Measurements from ENCODE around the gene SLC26A11. TPM values are rescaled to one million over a fixed set of nuclear protein-coding genes. Genes with fewer than 3 reads are reported as not detected.

The SLC26A11 gene
- total and polyA plus RNA-seq, 2 donors (not counting 1 experiment from before 2014, with no cell fraction given): 5.8 to 19.3 TPM

- Histone ChIP-seq H3K79me2 (ENCODE audit: control insufficient read depth, insufficient read depth, low read length) (peaks cover 44% of the 10 kb centered on the region), H4K20me1 (ENCODE audit: control insufficient read depth, extremely low read depth, insufficient read depth, low read length) (no peaks in the 10 kb centered on the region), H3K36me3 (ENCODE audit: control insufficient read depth, insufficient read depth, low read length) (peaks cover 11% of the 10 kb centered on the region), H3K27me3 (ENCODE audit: control insufficient read depth, insufficient read depth, low read length) (no peaks in the 10 kb centered on the region), H3K4me3 (replicated peaks in 1 of 4; ENCODE audit: control extremely low read depth in 1 of 4, insufficient read depth in 1 of 4, low read depth in 3 of 4, low read length in 4 of 4) (no peak overlapping the region), H3K4me1 (ENCODE audit: control insufficient read depth, extremely low read depth, insufficient read depth, low read length) (peaks cover 17% of the 10 kb centered on the region), H2AFZ (ENCODE audit: low read length) (no peak overlapping the region), H3K9ac (ENCODE audit: insufficient read depth, low read length) (no peak overlapping the region), H3K27ac (ENCODE audit: insufficient read depth, low read length) (no peak overlapping the region), H3K4me2 (ENCODE audit: extremely low read depth, insufficient read depth, low read length) (no peak overlapping the region), H3K9me3 (ENCODE audit: control insufficient read depth, insufficient read depth, low read depth, low read length) (no peaks in the 10 kb centered on the region)
- DNase-seq (ENCODE audit: low read depth in 2 of 2): peak in 1 of 2 donors; percentile 50
- TF ChIP-seq CTCF (conservative IDR thresholded peaks at IDR 0.05 in 1 of 2, IDR thresholded peaks at IDR 0.05 in 1 of 2; ENCODE audit: low read depth in 1 of 2, low read length in 2 of 2) (no peak), EZH2 (IDR thresholded peaks at IDR 0.05; ENCODE audit: low read length, missing control alignments) (no peak)
Measured at GRCh38 chr17:80265205-80266068, 45.2 kb downstream of the SLC26A11 start.

GRCh38 chr17:80267391-80267790 lies 47.2 kb downstream of the SLC26A11 start:
- no peaks in the 10 kb centered on the region for H4K20me1 ChIP-seq (ENCODE audit: control insufficient read depth, extremely low read depth, insufficient read depth, low read length)
- no peak overlapping the region for H3K9ac ChIP-seq (ENCODE audit: insufficient read depth, low read length)
- no peaks in the 10 kb centered on the region for H3K27me3 ChIP-seq (ENCODE audit: control insufficient read depth, insufficient read depth, low read length)
- no peak overlapping the region for H3K4me2 ChIP-seq (ENCODE audit: extremely low read depth, insufficient read depth, low read length)
- H3K4me1 ChIP-seq (ENCODE audit: control insufficient read depth, extremely low read depth, insufficient read depth, low read length): peaks cover 14% of the 10 kb centered on the region
- DNase-seq (ENCODE audit: low read depth in 2 of 2): peak in 1 of 2 donors; percentile 67
- no peak overlapping the region for H3K27ac ChIP-seq (ENCODE audit: insufficient read depth, low read length)
- H2AFZ ChIP-seq (ENCODE audit: low read length): no peak overlapping the region
- TF ChIP-seq EZH2 (IDR thresholded peaks at IDR 0.05; ENCODE audit: low read length, missing control alignments): no peak
- no peak overlapping the region for H3K4me3 ChIP-seq (replicated peaks in 1 of 4; ENCODE audit: control extremely low read depth in 1 of 4, insufficient read depth in 1 of 4, low read depth in 3 of 4, low read length in 4 of 4)
- peaks cover 13% of the 10 kb centered on the region for H3K36me3 ChIP-seq (ENCODE audit: control insufficient read depth, insufficient read depth, low read length)
- H3K79me2 ChIP-seq (ENCODE audit: control insufficient read depth, insufficient read depth, low read length): peaks cover 33% of the 10 kb centered on the region
- no peaks in the 10 kb centered on the region for H3K9me3 ChIP-seq (ENCODE audit: control insufficient read depth, insufficient read depth, low read depth, low read length)

GRCh38 chr17:80268427-80268826 lies 48.2 kb downstream of the SLC26A11 start:
- no peak for DNase-seq (ENCODE audit: low read depth in 2 of 2)
- H3K4me1 ChIP-seq (ENCODE audit: control insufficient read depth, extremely low read depth, insufficient read depth, low read length): peaks cover 8% of the 10 kb centered on the region
- no peak overlapping the region for H3K4me2 ChIP-seq (ENCODE audit: extremely low read depth, insufficient read depth, low read length)
- H3K27me3 ChIP-seq (ENCODE audit: control insufficient read depth, insufficient read depth, low read length): no peaks in the 10 kb centered on the region
- H4K20me1 ChIP-seq (ENCODE audit: control insufficient read depth, extremely low read depth, insufficient read depth, low read length): no peaks in the 10 kb centered on the region
- TF ChIP-seq EZH2 (IDR thresholded peaks at IDR 0.05; ENCODE audit: low read length, missing control alignments) (no peak), CTCF (conservative IDR thresholded peaks at IDR 0.05 in 1 of 2, IDR thresholded peaks at IDR 0.05 in 1 of 2; ENCODE audit: low read depth in 1 of 2, low read length in 2 of 2) (no peak)
- no peaks in the 10 kb centered on the region for H3K9me3 ChIP-seq (ENCODE audit: control insufficient read depth, insufficient read depth, low read depth, low read length)
- H3K4me3 ChIP-seq (replicated peaks in 1 of 4; ENCODE audit: control extremely low read depth in 1 of 4, insufficient read depth in 1 of 4, low read depth in 3 of 4, low read length in 4 of 4): no peak overlapping the region
- H3K9ac ChIP-seq (ENCODE audit: insufficient read depth, low read length): no peak overlapping the region
- peaks cover 24% of the 10 kb centered on the region for H3K79me2 ChIP-seq (ENCODE audit: control insufficient read depth, insufficient read depth, low read length)
- H3K27ac ChIP-seq (ENCODE audit: insufficient read depth, low read length): no peak overlapping the region
- no peak overlapping the region for H2AFZ ChIP-seq (ENCODE audit: low read length)
- peaks cover 13% of the 10 kb centered on the region for H3K36me3 ChIP-seq (ENCODE audit: control insufficient read depth, insufficient read depth, low read length)
